NCI-H2081 (cell line): Measurements from ENCODE around the gene ST8SIA1.
A peak's percentile ranks its signal among the peaks of the same experiment; 100 is the strongest.

ENCODE experiments used
- DNase-seq, 2 experiments: peaks; one replicate each; lab custom pipeline; 2025; lab: John Stamatoyannopoulos, UW

The ST8SIA1 gene

GRCh38 chr12:22332202-22332601, 2.3 kb downstream of the ST8SIA1 start:
- no peak for DNase-seq

GRCh38 chr12:22329621-22330020, 4.9 kb downstream of the ST8SIA1 start:
- DNase-seq: no peak

GRCh38 chr12:22325218-22325617, 9.3 kb downstream of the ST8SIA1 start:
- DNase-seq: no peak

GRCh38 chr12:22322091-22322490, 12.4 kb downstream of the ST8SIA1 start:
- DNase-seq: no peak

GRCh38 chr12:22321638-22322037, 12.9 kb downstream of the ST8SIA1 start:
- no peak for DNase-seq

GRCh38 chr12:22321018-22321605, 13.4 kb downstream of the ST8SIA1 start:
- DNase-seq: no peak

- no peak for DNase-seq
Observed at GRCh38 chr12:22318108-22318737, 16.3 kb downstream of the ST8SIA1 start.

GRCh38 chr12:22313963-22314330, 20.6 kb downstream of the ST8SIA1 start:
- no peak for DNase-seq

GRCh38 chr12:22313286-22313962, 21.1 kb downstream of the ST8SIA1 start:
- DNase-seq: no peak

GRCh38 chr12:22312336-22312735, 22.2 kb downstream of the ST8SIA1 start:
- DNase-seq: no peak

GRCh38 chr12:22310709-22311108, 23.8 kb downstream of the ST8SIA1 start:
- DNase-seq: no peak

- DNase-seq: no peak
Observed at GRCh38 chr12:22310275-22310674, 24.2 kb downstream of the ST8SIA1 start.

GRCh38 chr12:22307811-22308210, 26.7 kb downstream of the ST8SIA1 start:
- no peak for DNase-seq

GRCh38 chr12:22306311-22306710, 28.2 kb downstream of the ST8SIA1 start:
- DNase-seq: no peak

GRCh38 chr12:22304341-22304740, 30.2 kb downstream of the ST8SIA1 start:
- DNase-seq: no peak

- peak in 1 of 2 experiments; percentile 35 for DNase-seq
Observed at GRCh38 chr12:22299294-22299912, 35.1 kb downstream of the ST8SIA1 start.

GRCh38 chr12:22289250-22289649, 45.3 kb downstream of the ST8SIA1 start:
- DNase-seq: no peak

- peak in 1 of 2 experiments; percentile 19 for DNase-seq
Observed at GRCh38 chr12:22287776-22288621, 46.5 kb downstream of the ST8SIA1 start.

- no peak for DNase-seq
Observed at GRCh38 chr12:22287101-22287500, 47.4 kb downstream of the ST8SIA1 start.

- no peak for DNase-seq
Observed at GRCh38 chr12:22286569-22286968, 47.9 kb downstream of the ST8SIA1 start.

GRCh38 chr12:22285846-22286245, 48.7 kb downstream of the ST8SIA1 start:
- DNase-seq: no peak

GRCh38 chr12:22284871-22285270, 49.6 kb downstream of the ST8SIA1 start:
- DNase-seq: no peak
